Measurements from ENCODE around the gene SPPL2B. TPM values are rescaled to one million over a fixed set of nuclear protein-coding genes. Genes with fewer than 3 reads are reported as not detected.

The SPPL2B gene
- total and polyA plus RNA-seq, 10 donors: 40.5 to 111 (median 78.1) TPM

DNA sequence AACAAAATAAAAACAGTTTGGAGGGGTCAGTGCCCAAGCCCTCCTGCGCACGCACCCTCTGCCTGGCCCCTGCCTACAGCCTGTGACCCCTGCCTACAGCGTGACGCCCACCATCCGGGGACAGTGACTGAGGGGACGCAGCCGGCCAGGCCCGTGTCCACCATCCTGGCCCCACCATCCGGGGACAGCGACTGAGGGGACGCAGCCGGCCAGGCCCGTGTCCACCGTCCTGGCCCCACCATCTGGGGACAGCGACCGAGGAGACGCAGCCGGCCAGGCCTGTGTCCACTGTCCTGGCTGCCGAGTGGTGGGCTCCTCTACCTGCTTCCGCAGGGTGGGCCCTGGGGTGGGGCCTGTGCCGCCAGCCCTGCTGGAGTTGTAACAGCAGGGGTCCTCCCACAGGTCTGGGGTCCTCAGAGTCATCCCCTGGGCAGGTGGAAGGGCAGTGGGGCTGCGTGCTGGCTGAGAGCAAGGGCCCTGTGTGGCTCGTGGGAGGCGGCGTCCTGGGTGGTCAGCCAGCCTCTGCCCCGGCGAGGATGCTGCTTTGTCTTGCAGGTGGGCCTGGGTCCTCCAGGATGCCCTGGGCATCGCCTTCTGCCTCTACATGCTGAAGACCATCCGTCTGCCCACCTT lies 14.3 kb downstream of the SPPL2B start:
- H3K36me3 ChIP-seq: peaks cover 0 to 90% (median 50%) of the 10 kb centered on the region in 6 donors
- H3K27me3 ChIP-seq (replicated peaks in 1 of 7): no peaks in the 10 kb centered on the region
- no peaks in the 10 kb centered on the region for H3K9me3 ChIP-seq
- no peaks in the 10 kb centered on the region for H3K4me1 ChIP-seq
- peak; percentile 52 for DNase-seq
- WGBS, 5 donors: 91 to 98% (median 94%) methylated on average over 24 to 29 of the region's 29 CpGs
- H3K4me3 ChIP-seq: no peak overlapping the region
- intact Hi-C loops (cut with DNase I; ENCODE audit: low total_unique reads): no loop called here
- no peak for TF ChIP-seq POLR2A (IDR thresholded peaks at IDR 0.05)
- peak in 1 of 3 donors; percentile 27 for TF ChIP-seq POLR2AphosphoS5 (IDR thresholded peaks at IDR 0.05)
- no peak overlapping the region for H3K27ac ChIP-seq

GRCh38 chr19:2343289-2343982 lies 15.0 kb downstream of the SPPL2B start:
- Histone ChIP-seq H3K9me3 (no peaks in the 10 kb centered on the region), H3K36me3 (peaks cover 0 to 85% (median 47%) of the 10 kb centered on the region in 6 donors), H3K27me3 (replicated peaks in 1 of 7) (no peaks in the 10 kb centered on the region), H3K27ac (no peak overlapping the region), H3K4me1 (no peaks in the 10 kb centered on the region), H3K4me3 (no peak overlapping the region)
- 91 to 98% (median 95%) methylated on average over 22 to 31 of the region's 31 CpGs for WGBS, 5 donors
- intact Hi-C loops (cut with DNase I; ENCODE audit: low total_unique reads): no loop called here
- no peak for TF ChIP-seq POLR2A (IDR thresholded peaks at IDR 0.05)
- TF ChIP-seq POLR2AphosphoS5 (IDR thresholded peaks at IDR 0.05): no peak
- DNase-seq: no peak

DNA sequence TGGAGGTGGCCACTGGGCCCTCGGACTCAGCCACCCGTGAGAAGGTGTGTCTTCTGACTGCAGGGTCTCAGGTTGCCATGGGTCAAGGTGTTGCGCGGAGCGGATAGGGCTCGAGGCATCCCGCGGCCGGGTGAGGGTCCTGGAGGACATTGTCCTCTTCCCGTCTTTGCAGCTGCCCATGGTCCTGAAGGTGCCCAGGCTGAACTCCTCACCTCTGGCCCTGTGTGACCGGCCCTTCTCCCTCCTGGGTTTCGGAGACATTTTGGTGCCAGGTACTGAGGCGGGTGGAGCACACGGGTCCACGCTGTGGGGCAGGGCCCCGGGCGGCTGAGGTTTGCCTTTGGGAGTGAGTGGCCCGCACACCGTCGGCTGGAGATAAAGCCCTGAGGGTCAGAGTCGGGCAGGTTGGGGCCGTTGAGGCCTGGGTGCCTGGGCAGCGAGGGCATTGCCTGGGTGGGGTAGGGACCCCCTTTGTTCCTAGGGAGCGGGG lies 15.9 kb downstream of the SPPL2B start:
- no peak overlapping the region for H3K27ac ChIP-seq
- no peak overlapping the region for H3K4me3 ChIP-seq
- TF ChIP-seq, protein P1, sequence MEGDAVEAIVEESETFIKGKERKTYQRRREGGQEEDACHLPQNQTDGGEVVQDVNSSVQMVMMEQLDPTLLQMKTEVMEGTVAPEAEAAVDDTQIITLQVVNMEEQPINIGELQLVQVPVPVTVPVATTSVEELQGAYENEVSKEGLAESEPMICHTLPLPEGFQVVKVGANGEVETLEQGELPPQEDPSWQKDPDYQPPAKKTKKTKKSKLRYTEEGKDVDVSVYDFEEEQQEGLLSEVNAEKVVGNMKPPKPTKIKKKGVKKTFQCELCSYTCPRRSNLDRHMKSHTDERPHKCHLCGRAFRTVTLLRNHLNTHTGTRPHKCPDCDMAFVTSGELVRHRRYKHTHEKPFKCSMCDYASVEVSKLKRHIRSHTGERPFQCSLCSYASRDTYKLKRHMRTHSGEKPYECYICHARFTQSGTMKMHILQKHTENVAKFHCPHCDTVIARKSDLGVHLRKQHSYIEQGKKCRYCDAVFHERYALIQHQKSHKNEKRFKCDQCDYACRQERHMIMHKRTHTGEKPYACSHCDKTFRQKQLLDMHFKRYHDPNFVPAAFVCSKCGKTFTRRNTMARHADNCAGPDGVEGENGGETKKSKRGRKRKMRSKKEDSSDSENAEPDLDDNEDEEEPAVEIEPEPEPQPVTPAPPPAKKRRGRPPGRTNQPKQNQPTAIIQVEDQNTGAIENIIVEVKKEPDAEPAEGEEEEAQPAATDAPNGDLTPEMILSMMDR (IDR thresholded peaks at IDR 0.05 in 8 of 11, conservative IDR thresholded peaks at IDR 0.05 in 3 of 11): no peak
- no peak for TF ChIP-seq POLR2A (IDR thresholded peaks at IDR 0.05)
- no peak for TF ChIP-seq POLR2AphosphoS5 (IDR thresholded peaks at IDR 0.05)
- H3K9me3 ChIP-seq: no peaks in the 10 kb centered on the region
- H3K27me3 ChIP-seq (replicated peaks in 1 of 7): no peaks in the 10 kb centered on the region
- DNase-seq: no peak
- no peaks in the 10 kb centered on the region for H3K4me1 ChIP-seq
- 95 to 100% (median 96%) methylated on average over 5 to 24 of the region's 24 CpGs for WGBS, 5 donors
- peaks cover 0 to 81% (median 39%) of the 10 kb centered on the region in 6 donors for H3K36me3 ChIP-seq
- intact Hi-C loops (cut with DNase I; ENCODE audit: low total_unique reads): no loop called here

GRCh38 chr19:2345076-2345475 lies 16.6 kb downstream of the SPPL2B start:
- 90 to 97% (median 97%) methylated on average over 7 to 17 of the region's 17 CpGs for WGBS, 5 donors

More at GRCh38 chr19:2345076-2345475, 16.6 kb downstream of the SPPL2B start:
- intact Hi-C loops (cut with DNase I; ENCODE audit: low total_unique reads): no loop called here
- Histone ChIP-seq H3K27me3 (replicated peaks in 1 of 7) (no peaks in the 10 kb centered on the region), H3K36me3 (peaks cover 0 to 75% (median 33%) of the 10 kb centered on the region in 6 donors), H3K4me3 (no peak overlapping the region), H3K9me3 (no peaks in the 10 kb centered on the region), H3K4me1 (no peaks in the 10 kb centered on the region), H3K27ac (no peak overlapping the region)
- DNase-seq: no peak
- TF ChIP-seq POLR2AphosphoS5 (IDR thresholded peaks at IDR 0.05) (peak in 1 of 3 donors; percentile 13), POLR2A (IDR thresholded peaks at IDR 0.05) (no peak)
- TF ChIP-seq, protein P1 (IDR thresholded peaks at IDR 0.05 in 8 of 11, conservative IDR thresholded peaks at IDR 0.05 in 3 of 11): no peak
